ENCODE measurements around the gene TMEM163. TPM values are rescaled to one million over a fixed set of nuclear protein-coding genes. Genes with fewer than 3 reads are reported as not detected.
A peak's percentile ranks its signal among the peaks of the same experiment; 100 is the strongest.

TMEM163 gene
- polyA plus RNA-seq, 3 donors from 2014 or later = 1.1 to 5.2 (median 2.8) TPM

DNA sequence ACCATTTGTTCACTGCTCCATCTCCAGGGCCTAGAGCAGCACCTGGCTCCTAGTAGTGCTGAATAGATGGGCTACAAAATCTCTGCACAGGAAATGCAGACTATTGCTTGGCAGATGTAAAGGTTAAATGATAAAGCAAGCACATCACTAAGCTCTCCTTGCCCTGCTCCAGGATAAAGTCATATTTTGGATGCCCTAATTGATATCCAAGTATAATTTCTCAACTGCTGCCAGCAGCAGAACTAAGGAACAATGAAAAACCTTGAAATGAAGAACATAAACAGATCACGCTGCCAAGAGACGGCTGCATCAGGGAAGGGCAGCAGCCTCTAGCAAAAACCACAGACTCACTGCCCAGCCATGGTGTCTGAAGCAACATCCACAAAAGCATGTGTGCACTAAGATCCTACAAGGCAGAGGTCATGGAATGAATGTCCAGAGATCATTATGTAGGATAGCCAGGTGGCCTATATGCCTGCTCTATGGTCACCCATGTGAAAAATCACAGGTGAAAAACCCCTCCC lies 134.7 kb downstream of the TMEM163 start:
- Mint-ChIP-seq H3K4me3 (peak overlapping the region in 4 of 5 donors; percentile 1 to 76 (median 22)), H3K27ac (peak overlapping the region; percentile 33 to 89 (median 74)), H3K27me3 (ENCODE audit: low read depth in 3 of 3) (peaks cover 0 to 4% (median 2%) of the 10 kb centered on the region in 3 donors)

DNA sequence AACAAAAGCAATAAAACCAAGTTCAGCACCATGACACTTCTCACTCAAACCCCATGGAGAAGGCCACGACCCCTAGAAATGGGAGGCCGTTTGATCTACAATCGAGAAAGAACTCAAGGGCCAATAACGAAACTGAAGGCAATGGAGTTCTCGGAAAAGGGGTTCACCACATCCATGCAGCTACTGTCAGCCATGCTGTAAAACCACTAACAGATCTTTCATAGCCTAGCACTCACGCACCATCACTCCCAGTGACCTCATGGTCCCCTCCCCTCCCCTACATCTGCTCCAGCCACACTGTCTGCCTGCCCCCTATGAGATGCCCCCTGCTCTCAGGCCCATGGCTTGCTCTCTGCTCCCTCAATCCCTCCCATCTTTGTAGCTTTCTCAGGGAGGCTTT lies 135.3 kb downstream of the TMEM163 start:
- H3K9me3 Mint-ChIP-seq = peaks cover 0 to 2% (median 0%) of the 10 kb centered on the region in 6 donors
- peaks cover 0 to 4% (median 2%) of the 10 kb centered on the region in 3 donors for H3K27me3 Mint-ChIP-seq (ENCODE audit: low read depth in 3 of 3)
- peaks cover 30 to 35% of the 10 kb centered on the region in 2 donors for H3K4me1 Mint-ChIP-seq
- H3K36me3 Mint-ChIP-seq = no peaks in the 10 kb centered on the region
- H3K27ac Mint-ChIP-seq = peak overlapping the region; percentile 72 to 89 (median 74)
- H3K4me3 Mint-ChIP-seq = peak overlapping the region in 4 of 5 donors; percentile 4 to 76 (median 22)
- peak; percentile 19 to 56 (median 35) for DNase-seq

More for the DNA sequence above, 134.7 kb downstream of the TMEM163 start:
- Mint-ChIP-seq H3K4me1 (peaks cover 30 to 35% of the 10 kb centered on the region in 2 donors), H3K9me3 (peaks cover 0 to 4% (median 2%) of the 10 kb centered on the region in 6 donors), H3K36me3 (no peaks in the 10 kb centered on the region)
- no peak for DNase-seq

- peaks cover 30 to 35% of the 10 kb centered on the region in 2 donors for H3K4me1 Mint-ChIP-seq
- H3K9me3 Mint-ChIP-seq = no peaks in the 10 kb centered on the region
- peak overlapping the region; percentile 61 to 89 (median 80) for H3K27ac Mint-ChIP-seq
- H3K4me3 Mint-ChIP-seq = peak overlapping the region in 3 of 5 donors; percentile 7 to 76 (median 20)
- DNase-seq = peak in 1 of 3 donors; percentile 17
- no peaks in the 10 kb centered on the region for H3K36me3 Mint-ChIP-seq
- H3K27me3 Mint-ChIP-seq (ENCODE audit: low read depth in 3 of 3) = peaks cover 0 to 4% (median 2%) of the 10 kb centered on the region in 3 donors
Observed at GRCh38 chr2:134582547-134582899, 136.3 kb downstream of the TMEM163 start.

GRCh38 chr2:134581877-134582546 lies 136.8 kb downstream of the TMEM163 start:
- DNase-seq = no peak
- H3K9me3 Mint-ChIP-seq = no peaks in the 10 kb centered on the region
- H3K4me1 Mint-ChIP-seq = peaks cover 30 to 33% of the 10 kb centered on the region in 2 donors
- peaks cover 0 to 4% (median 0%) of the 10 kb centered on the region in 3 donors for H3K27me3 Mint-ChIP-seq (ENCODE audit: low read depth in 3 of 3)
- H3K4me3 Mint-ChIP-seq = peak overlapping the region in 3 of 5 donors; percentile 7 to 76 (median 20)
- H3K27ac Mint-ChIP-seq = peak overlapping the region; percentile 61 to 89 (median 80)
- no peaks in the 10 kb centered on the region for H3K36me3 Mint-ChIP-seq

GRCh38 chr2:134578316-134578715 lies 140.5 kb downstream of the TMEM163 start:
- Mint-ChIP-seq H3K4me3 (no peak overlapping the region), H3K9me3 (no peaks in the 10 kb centered on the region), H3K4me1 (peaks cover 16 to 18% of the 10 kb centered on the region in 2 donors), H3K27me3 (ENCODE audit: low read depth in 3 of 3) (peaks cover 0 to 2% (median 0%) of the 10 kb centered on the region in 3 donors), H3K36me3 (no peaks in the 10 kb centered on the region), H3K27ac (no peak overlapping the region)
- no peak for DNase-seq

GRCh38 chr2:134576478-134576877 lies 142.3 kb downstream of the TMEM163 start:
- no peaks in the 10 kb centered on the region for H3K36me3 Mint-ChIP-seq
- H3K4me1 Mint-ChIP-seq = no peaks in the 10 kb centered on the region
- H3K27me3 Mint-ChIP-seq (ENCODE audit: low read depth in 3 of 3) = peaks cover 0 to 2% (median 2%) of the 10 kb centered on the region in 3 donors
- no peak overlapping the region for H3K4me3 Mint-ChIP-seq
- DNase-seq = peak in 1 of 3 donors; percentile 15
- no peaks in the 10 kb centered on the region for H3K9me3 Mint-ChIP-seq
- H3K27ac Mint-ChIP-seq = peak overlapping the region in 1 of 6 donors; percentile 45

DNA sequence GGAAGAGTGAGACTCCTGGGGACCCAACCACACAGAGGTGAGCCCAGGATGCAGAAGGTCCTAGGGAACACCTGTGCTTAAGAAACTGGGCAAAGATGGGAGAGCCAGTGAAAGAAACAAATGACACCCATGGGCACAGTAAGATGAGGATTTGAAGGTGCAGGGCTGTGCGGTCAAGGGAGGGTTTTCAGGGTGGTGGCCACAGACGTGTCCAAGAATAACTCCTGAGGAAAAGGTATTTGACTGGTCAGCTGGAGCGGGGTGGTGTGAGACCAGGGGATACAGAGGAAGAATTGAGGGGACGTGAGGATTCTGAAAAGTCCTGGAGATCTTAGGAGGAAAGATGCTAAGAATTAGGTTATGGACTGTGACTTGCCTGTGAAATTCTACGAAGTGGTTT lies 142.9 kb downstream of the TMEM163 start:
- Mint-ChIP-seq H3K9me3 (no peaks in the 10 kb centered on the region), H3K4me1 (no peaks in the 10 kb centered on the region), H3K27ac (peak overlapping the region in 1 of 6 donors; percentile 43), H3K4me3 (no peak overlapping the region), H3K36me3 (no peaks in the 10 kb centered on the region), H3K27me3 (ENCODE audit: low read depth in 3 of 3) (peaks cover 0 to 2% (median 2%) of the 10 kb centered on the region in 3 donors)
- no peak for DNase-seq

GRCh38 chr2:134574611-134575330 lies 144.0 kb downstream of the TMEM163 start:
- H3K27ac Mint-ChIP-seq = no peak overlapping the region
- no peak overlapping the region for H3K4me3 Mint-ChIP-seq
- H3K9me3 Mint-ChIP-seq = no peaks in the 10 kb centered on the region
- no peak for DNase-seq
- no peaks in the 10 kb centered on the region for H3K4me1 Mint-ChIP-seq
- H3K27me3 Mint-ChIP-seq (ENCODE audit: low read depth in 3 of 3) = peaks cover 0 to 2% (median 2%) of the 10 kb centered on the region in 3 donors
- H3K36me3 Mint-ChIP-seq = no peaks in the 10 kb centered on the region

- Mint-ChIP-seq H3K4me1 (no peaks in the 10 kb centered on the region), H3K4me3 (no peak overlapping the region), H3K27ac (no peak overlapping the region), H3K9me3 (no peaks in the 10 kb centered on the region), H3K36me3 (no peaks in the 10 kb centered on the region), H3K27me3 (ENCODE audit: low read depth in 3 of 3) (peaks cover 0 to 2% (median 2%) of the 10 kb centered on the region in 3 donors)
- no peak for DNase-seq
Observed at GRCh38 chr2:134573724-134574123, 145.1 kb downstream of the TMEM163 start.

- DNase-seq = no peak
- no peak overlapping the region for H3K4me3 Mint-ChIP-seq
- H3K4me1 Mint-ChIP-seq = no peaks in the 10 kb centered on the region
- peaks cover 0 to 2% (median 2%) of the 10 kb centered on the region in 3 donors for H3K27me3 Mint-ChIP-seq (ENCODE audit: low read depth in 3 of 3)
- H3K9me3 Mint-ChIP-seq = no peaks in the 10 kb centered on the region
- H3K36me3 Mint-ChIP-seq = no peaks in the 10 kb centered on the region
- H3K27ac Mint-ChIP-seq = no peak overlapping the region
Observed at GRCh38 chr2:134573085-134573370, 145.8 kb downstream of the TMEM163 start.

DNA sequence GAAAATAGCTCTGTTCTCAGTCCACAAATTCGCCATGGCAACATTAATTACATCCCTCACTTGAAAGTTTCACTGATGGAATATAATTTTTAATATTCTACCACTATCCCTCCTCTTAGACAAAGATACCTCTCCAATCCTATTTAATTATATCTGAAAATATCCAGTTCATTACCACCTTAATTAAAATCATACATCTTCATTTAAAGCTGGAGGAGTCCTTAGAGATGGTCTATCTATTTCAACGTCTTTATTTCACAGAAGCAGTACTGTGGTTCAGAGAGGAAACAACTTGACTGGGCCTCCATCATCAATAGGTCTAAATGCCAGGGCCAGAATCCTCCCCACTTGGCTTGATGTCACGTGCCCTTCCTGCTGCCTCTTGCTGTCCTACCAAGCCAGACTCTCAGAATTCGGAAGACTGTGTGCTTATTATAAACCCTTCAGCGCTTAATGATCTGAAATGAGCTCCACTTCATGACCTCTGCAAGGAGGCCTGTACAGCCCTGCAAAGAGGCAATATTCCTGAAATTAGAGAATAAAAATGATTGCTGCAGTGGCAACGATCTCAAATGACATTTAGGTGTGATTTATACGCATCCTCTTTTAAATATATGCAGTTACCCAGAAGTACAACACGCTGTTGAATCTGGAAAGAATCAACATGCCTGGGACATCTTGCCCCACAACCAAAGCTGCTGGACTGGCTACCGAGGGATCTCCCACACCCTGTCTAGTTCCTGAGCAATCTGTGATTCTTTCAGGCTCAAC lies 146.3 kb downstream of the TMEM163 start:
- Mint-ChIP-seq H3K36me3 (no peaks in the 10 kb centered on the region), H3K27ac (peak overlapping the region in 1 of 6 donors; percentile 75)

GRCh38 chr2:134570676-134571075 lies 148.1 kb downstream of the TMEM163 start:
- H3K9me3 Mint-ChIP-seq = no peaks in the 10 kb centered on the region
- H3K4me1 Mint-ChIP-seq = no peaks in the 10 kb centered on the region
- H3K36me3 Mint-ChIP-seq = no peaks in the 10 kb centered on the region
- no peak overlapping the region for H3K27ac Mint-ChIP-seq
- H3K27me3 Mint-ChIP-seq (ENCODE audit: low read depth in 3 of 3) = peaks cover 0 to 2% (median 2%) of the 10 kb centered on the region in 3 donors
- no peak for DNase-seq
- H3K4me3 Mint-ChIP-seq = no peak overlapping the region

More for the DNA sequence above, 146.3 kb downstream of the TMEM163 start:
- Mint-ChIP-seq H3K27me3 (ENCODE audit: low read depth in 3 of 3) (peaks cover 0 to 2% (median 2%) of the 10 kb centered on the region in 3 donors), H3K4me3 (no peak overlapping the region), H3K9me3 (no peaks in the 10 kb centered on the region), H3K4me1 (no peaks in the 10 kb centered on the region)
- DNase-seq = no peak

DNA sequence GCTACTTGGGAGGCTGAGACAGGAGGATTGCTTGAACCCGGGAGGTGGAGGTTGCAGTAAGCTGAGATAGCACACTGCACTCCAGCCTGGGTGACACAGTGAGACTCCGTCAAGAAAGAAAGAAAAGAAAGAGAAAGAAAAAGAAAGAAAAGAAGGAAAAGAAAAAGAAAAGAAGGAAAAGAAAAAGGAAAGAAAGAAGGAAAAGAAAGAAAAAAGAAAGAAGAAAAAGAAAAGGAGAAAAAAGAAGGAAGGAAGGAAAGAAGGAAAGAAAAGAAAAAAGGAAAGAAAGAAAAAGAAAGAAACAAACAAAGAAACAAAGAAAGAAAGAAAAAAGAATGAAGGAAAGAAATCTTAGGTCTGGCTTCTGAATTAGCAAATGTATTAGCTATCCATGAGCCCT lies 150.4 kb downstream of the TMEM163 start:
- no peak for DNase-seq
- H3K4me3 Mint-ChIP-seq = no peak overlapping the region
- H3K36me3 Mint-ChIP-seq = no peaks in the 10 kb centered on the region
- H3K27me3 Mint-ChIP-seq (ENCODE audit: low read depth in 3 of 3) = peaks cover 0 to 2% (median 2%) of the 10 kb centered on the region in 3 donors
- H3K27ac Mint-ChIP-seq = no peak overlapping the region
- peaks cover 0 to 8% of the 10 kb centered on the region in 2 donors for H3K4me1 Mint-ChIP-seq
- no peaks in the 10 kb centered on the region for H3K9me3 Mint-ChIP-seq

All from immature natural killer cell (primary cell).